GM06990 (cell line): ENCODE results near the gene CRMP1.

Source experiments
- DNase-seq: peaks from one replicate; pipeline ENCODE4 v3.0.0-alpha.2; 2011; ENCODE audit not compliant: insufficient read length; ENCODE audit errors: extremely low read depth
- H3K27me3 ChIP-seq: replicated peaks from 2 replicates; pipeline ENCODE4 v1.6.0; 2011; ENCODE audit warnings: low read length; ENCODE audit not compliant: control insufficient read depth, insufficient read depth
- H3K36me3 ChIP-seq: 2 replicates; pipeline ENCODE4 v1.5.1; 2011; ENCODE audit warnings: low read length; ENCODE audit not compliant: control insufficient read depth, insufficient read depth
- H3K4me3 ChIP-seq: replicated peaks from 2 replicates; pipeline ENCODE4 v1.5.1; 2011; ENCODE audit warnings: low read depth, mild to moderate bottlenecking, control low read depth, low read length
- TF ChIP-seq, protein P1 (sequence below): IDR thresholded peaks from 2 replicates; pipeline ENCODE4 v1.5.1; 2011; ENCODE audit warnings: low read length, control low read depth, mild to moderate bottlenecking, inconsistent platforms; ENCODE audit not compliant: insufficient read depth, poor library complexity, severe bottlenecking

CRMP1 gene

DNA sequence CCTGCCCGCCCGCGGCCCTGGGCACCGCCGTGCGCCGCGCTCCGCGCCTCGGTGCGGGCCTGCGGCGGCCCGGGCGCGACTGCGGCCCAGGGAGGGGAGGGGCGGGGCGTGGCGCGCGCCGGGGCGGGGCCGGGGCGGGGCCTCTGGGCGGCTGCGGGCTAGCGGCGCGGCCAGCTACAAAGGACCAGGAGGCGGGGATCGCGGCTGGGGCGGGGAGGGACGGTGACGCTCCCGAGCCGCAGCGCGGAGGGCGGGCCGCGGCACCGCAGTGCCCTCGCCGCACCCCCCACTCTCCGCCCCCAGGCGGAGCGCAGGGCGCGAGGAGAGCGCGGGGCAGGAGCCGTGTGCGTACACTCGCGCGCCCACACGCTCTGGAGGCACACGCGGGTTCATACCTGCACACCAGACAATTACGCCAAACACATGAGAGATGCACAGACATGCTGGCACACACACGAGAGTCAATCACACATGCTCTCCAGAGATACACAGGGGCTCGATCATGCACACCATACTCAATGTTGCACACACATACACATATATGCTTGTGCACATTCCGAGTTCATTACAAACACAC, at the start of gene CRMP1:
Gene CRMP1 (minus strand): TSS at position 83 of the 577 bp plus-strand sequence. CDS start 117 bp downstream, outside the sequence.
- no peak for DNase-seq
- Histone ChIP-seq H3K4me3 (no peak within 1 kb of the TSS), H3K36me3 (no peaks in the 10 kb centered on the region), H3K27me3 (peaks cover 1% of the 10 kb centered on the region; the same call in 1 of the 2 replicates)
- TF ChIP-seq, protein P1, sequence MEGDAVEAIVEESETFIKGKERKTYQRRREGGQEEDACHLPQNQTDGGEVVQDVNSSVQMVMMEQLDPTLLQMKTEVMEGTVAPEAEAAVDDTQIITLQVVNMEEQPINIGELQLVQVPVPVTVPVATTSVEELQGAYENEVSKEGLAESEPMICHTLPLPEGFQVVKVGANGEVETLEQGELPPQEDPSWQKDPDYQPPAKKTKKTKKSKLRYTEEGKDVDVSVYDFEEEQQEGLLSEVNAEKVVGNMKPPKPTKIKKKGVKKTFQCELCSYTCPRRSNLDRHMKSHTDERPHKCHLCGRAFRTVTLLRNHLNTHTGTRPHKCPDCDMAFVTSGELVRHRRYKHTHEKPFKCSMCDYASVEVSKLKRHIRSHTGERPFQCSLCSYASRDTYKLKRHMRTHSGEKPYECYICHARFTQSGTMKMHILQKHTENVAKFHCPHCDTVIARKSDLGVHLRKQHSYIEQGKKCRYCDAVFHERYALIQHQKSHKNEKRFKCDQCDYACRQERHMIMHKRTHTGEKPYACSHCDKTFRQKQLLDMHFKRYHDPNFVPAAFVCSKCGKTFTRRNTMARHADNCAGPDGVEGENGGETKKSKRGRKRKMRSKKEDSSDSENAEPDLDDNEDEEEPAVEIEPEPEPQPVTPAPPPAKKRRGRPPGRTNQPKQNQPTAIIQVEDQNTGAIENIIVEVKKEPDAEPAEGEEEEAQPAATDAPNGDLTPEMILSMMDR: no peak

GRCh38 chr4:5941601-5942000, 48.7 kb upstream of the CRMP1 start:
- TF ChIP-seq, protein P1: no peak
- DNase-seq: no peak
- H3K27me3 ChIP-seq: no peaks in the 10 kb centered on the region; the same call in 1 of the 2 replicates
- H3K4me3 ChIP-seq: no peak overlapping the region
- no peaks in the 10 kb centered on the region for H3K36me3 ChIP-seq

DNA sequence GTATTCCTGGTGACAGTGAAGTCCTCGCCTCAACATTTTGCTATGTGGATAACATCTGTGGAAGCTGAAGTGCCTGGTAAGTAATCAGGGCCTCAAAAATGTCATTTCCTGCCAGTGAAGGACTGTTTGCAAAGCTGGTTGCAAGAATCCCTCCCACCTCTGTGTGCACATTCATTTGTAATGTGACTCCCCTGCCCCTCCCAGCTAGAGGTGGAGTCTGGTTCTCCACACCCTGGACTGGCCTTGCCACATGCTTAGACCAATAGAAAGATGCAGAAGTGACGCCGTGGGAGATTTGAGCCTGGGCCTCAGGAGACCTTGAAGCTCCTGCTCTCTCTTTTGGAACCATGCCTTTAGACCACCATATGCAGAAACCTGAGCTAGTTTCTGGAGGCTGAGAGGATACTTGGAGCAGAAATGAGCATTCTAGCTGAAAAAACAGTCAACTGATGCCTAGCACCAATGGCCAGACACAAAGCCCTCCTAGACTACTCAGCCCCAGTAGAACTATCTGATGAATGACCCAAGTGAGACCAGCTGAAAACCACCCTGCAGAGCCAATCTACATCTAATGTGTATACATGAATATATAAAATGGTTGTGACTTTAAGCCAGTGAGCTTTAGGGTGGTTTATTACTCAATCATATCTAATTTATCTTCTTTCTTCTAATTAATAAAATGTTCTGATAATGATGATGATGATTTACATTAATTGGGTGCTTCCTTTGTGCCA, 47.8 kb upstream of the CRMP1 start:
- no peaks in the 10 kb centered on the region; the same call in 1 of the 2 replicates for H3K27me3 ChIP-seq
- H3K36me3 ChIP-seq: no peaks in the 10 kb centered on the region
- no peak for DNase-seq
- TF ChIP-seq, protein P1: no peak
- no peak overlapping the region for H3K4me3 ChIP-seq

DNA sequence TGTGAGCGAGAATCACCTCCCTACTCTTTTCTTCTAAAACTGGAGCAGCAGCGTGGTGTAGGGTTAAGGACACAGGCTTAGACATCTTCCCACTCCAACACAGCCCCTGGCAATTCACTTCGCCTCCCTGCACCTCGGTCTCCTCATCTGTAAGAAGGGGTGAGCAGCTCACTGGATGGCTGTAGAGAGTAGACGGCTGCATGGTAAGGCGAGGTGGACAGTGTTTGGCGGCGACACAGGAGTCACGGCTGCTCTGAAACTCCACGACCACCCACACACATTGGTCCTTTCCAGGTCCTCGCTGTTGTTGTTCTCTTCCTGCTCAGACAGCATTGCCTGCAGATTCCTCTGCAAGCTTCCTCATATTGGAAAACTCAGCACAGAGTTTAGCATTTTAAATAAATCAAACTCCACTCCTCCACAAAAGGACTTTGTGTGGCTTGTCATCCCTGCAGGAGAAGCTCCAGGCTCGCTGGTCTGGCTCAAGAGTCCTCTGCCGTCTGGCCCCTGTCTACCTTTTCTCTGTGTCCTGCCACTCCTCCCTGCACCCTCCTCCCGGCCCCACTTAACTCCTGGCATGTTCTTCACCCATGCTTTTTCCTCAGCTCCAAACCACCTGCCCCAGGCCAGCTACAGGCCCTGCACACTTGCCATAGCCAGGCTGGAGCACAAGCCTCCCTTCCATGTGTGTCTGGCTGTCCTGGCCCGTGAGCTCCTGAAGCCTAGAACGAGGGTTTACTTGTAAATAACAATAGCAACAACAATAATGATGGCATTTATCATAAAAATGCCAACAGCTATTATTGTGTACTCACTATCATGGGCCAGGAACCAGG, 41.3 kb upstream of the CRMP1 start:
- DNase-seq: no peak
- Histone ChIP-seq H3K36me3 (no peaks in the 10 kb centered on the region), H3K4me3 (no peak overlapping the region), H3K27me3 (peaks cover 5% of the 10 kb centered on the region)
- TF ChIP-seq, protein P1: no peak

- H3K36me3 ChIP-seq: no peaks in the 10 kb centered on the region
- TF ChIP-seq, protein P1: no peak
- no peak overlapping the region for H3K4me3 ChIP-seq
- DNase-seq: no peak
- peaks cover 5% of the 10 kb centered on the region for H3K27me3 ChIP-seq
Observed at GRCh38 chr4:5933116-5933515, 40.2 kb upstream of the CRMP1 start.
